ENCODE measurements around the gene ABLIM3.
"Not testable (repeated sequence)": the region's sequence is repeated elsewhere in the genome, so short reads cannot be mapped to it uniquely, and the experiment has no call there.

ABLIM3 gene

DNA sequence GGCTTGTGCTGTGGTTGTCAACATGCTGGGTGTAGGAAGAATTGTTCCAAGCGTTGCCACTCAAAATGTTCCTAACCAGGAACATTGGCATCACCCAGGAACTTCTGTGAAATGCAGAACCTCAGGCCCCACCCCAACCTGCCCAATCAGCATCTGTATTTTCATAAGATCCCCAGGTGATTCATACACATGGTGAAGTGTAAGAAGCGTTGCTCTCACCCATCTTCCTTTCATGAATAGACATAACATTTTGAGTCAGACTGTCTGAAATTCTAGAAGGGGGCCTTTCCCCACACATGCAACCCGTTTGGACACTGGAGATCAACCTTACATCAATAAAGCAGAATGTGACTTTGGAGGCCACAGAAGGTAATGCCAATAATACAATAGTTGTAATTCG, 121.0 kb downstream of the ABLIM3 start:
- no peak for DNase-seq

DNA sequence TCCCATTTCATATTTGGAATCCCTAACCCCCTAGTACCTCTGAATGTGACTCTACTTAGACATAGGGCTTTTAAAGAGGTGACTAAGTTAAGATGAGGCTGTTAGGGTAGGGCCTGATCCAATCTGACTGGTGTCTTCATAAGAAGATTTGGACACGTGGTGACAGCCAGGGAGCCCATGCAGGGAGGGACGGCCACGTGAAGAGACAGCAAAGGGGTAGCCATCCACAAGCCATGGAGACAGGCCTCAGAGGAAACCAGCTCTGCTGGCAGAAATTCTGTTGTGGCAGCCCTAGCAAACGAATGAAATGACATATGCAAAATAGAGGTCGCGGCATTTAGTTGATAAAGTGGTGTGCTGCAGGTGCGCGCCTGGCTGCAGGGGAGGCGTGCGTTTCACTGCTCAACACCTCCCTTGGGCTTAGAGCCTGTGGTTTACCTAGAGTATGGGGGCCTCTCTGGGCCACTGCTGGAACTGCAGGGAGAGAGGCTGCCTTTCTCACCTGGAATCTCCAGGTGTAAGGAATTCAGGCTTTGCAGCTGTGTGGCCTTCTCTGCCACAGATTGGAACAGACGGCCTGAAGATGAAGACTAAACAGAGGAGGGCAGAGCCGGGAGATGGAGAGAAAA, 123.3 kb downstream of the ABLIM3 start:
- DNase-seq = peak; percentile 35 to 49

DNA sequence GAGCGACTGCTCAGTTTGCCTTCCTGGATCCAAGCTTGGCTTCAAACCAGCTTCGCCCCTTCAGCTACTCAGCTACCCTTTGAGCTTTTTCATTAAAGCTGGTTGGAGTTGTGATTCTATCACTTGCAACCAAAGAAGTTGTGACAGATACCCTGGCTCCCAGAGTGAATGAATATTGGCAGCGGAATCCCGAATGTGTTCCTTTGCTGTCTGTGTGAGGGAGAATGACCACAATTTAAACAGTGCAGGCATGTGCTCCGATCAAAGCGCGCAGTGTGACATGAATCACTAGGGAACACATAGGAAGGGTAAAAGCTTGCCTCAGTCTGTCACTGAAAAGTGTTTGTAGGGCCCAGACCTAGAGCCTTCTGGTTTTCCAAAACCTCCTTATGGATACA, 123.8 kb downstream of the ABLIM3 start:
- no peak for DNase-seq

DNA sequence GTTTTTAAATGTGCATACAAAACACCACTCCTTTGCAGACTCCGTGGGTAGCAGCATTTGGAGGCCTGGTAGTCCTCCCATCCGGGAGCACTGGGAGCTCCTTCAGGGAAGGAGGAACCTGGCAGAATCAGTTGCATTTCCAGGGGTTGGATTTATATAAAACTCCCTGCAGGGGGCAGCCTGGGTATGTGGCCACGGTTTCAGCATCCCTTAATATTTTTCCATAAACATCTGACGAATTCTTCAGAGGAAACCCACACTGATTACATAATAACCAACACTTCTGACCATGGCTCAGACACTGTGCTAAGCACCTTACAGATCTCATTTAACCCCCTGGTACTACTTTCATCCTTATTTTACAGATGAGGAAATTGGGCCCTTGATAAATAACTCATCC, 124.3 kb downstream of the ABLIM3 start:
- no peak for DNase-seq

DNA sequence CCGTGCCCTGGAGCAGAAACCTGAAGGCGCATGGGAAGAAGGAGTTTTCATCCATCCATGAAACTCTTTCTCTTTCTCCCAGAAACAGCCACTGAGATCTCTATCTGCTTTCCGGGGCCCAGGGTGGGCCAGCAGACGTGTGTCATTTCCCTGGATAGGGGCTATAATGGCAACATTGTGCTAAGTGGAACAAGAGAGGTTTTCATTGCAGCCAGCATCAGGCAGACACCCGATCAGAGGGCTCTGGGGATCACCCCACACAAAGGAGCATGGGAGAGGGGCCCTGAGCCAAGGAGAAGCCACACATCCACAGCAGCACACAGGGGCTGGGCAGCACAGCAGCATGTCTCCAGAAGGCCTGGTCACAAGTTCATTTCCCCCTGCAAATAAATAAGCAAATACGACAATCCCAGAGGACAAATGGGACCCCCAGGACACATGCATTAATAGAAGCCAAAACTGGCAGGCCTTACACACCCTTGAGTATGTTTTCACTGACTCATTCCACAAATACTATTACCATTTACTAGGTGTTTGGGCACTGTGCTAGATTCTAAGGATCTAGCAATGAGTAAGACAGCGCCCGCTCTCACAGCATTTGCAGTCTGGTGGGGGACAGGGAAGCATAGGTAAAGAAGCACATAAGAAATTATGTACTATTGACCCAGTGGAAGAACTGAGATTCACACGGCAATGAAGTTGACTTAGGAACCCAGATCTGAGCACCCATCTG, 126.1 kb downstream of the ABLIM3 start:
- no peak for DNase-seq

DNA sequence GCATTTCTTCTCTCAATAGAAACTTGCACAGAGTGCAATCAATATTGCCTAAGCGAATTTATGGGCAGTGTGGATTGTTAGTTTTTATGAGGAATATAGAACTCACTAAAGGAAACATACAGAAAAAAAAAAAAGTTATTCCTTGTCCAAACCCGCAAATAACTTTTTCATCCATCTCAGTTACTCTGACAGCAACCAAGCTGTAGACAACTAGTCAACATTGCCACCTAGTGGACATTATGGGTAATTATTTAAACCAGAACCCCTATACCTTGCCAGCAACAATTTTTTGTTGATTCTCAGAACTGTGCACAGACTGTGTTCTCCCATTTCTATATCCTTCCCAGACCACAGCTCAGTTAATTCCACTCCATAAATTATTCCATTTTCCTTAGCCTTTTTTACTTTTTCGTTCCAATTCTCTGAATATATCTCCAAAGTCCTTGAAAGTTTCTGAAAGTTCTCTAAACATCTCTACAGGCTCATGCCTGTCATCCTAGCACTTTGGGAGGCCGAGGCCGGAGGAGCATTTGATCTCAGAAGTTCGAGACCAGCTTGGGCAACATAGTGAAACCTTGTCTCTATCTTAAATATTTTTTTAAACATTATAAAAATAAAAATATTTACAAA, 127.8 kb downstream of the ABLIM3 start:
- DNase-seq = no peak

DNA sequence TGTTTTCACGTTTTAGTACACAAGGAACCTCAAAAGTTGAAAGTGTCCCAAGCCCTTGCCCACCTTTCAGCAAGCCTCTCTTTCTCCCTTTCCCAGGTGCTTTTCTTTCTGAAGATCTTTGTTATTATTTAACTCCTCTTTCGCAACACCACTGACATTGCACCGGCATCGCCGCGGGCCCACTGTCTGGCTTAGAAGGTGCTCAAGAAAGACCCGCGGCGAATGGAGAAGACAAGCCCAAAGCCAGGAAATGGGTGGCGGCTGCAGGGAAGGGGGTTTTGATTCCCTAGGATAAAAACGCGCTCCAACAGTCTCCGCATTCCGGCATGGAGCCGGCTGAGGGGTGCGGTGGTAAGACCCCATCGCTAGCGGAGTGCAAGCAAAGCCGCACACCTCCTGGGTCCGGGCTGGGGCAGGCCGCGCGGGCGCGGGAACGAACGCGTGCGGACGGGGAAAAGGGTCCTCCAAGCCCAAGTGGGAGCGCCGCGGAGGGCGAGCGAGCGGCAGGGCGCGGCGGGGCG, 130.0 kb downstream of the ABLIM3 start:
- peak in 1 of 2 experiments; percentile 10 for DNase-seq

DNA sequence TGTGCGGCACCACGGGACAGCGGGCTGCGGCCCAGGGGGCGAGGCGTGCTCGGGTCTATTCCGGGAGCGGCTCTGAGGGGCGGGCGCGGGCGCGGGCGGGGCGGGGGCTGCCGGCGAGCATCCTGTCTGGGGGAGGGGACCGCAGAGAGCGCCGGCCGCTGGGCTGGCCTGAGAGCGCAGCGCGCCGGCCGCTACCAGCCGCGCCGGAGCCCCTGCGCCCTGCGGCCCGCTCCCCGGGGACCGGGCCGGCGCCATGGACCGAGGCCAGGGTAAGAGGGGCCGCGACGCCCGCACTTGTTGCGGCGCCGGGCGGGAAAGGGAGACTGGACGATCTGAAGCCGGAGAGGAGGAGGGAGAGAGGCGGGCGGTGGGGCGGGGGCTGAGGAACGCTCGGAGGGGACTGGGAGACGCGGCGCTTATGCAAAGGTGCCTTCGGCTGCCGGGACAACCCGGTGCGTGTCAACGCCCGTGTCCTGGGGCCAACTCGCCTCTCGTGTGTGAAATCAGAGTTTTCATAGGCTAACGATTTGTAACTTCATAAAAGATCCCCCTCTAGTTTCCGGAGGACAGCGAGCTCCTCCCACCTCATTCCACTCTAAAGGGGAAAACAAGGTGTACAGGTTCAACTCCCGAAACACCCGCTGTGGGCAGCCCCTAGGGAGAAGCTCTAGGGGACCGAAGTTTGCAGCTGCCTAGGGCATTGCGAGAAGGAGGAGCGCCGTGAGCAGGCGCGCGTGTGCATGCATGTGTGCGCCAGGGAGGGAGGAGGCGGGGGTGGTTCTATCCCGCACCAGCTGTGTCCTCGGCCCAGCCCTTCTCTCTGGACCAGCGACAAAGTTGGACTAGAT, 130.6 kb downstream of the ABLIM3 start, which contains the start of gene AFAP1L1:
Gene AFAP1L1 (plus strand): TSS at position 144 of the 848 bp plus-strand sequence. CDS start 110 bp downstream, at position 254.
- DNase-seq = peak; percentile 18 to 39

DNA sequence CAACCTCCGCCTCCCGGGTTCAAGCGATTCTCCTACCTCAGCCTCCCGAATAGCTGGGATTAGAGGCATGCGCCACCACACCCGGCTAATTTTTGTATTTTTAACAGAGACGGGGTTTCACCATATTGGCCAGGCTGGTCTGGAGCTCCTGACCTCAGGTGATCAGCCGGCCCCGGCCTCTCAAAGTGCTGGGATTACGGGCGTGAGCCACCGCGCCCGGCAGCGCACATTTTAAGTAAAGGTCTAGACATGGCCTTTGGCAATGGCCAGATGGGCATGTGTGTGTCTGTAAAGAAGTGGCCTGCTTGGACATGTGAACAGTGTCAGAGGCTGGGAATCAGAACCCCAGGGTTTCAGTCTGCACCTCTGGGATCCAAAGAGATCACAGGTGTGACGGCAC, 131.5 kb downstream of the ABLIM3 start:
- not testable (repeated sequence) for DNase-seq

DNA sequence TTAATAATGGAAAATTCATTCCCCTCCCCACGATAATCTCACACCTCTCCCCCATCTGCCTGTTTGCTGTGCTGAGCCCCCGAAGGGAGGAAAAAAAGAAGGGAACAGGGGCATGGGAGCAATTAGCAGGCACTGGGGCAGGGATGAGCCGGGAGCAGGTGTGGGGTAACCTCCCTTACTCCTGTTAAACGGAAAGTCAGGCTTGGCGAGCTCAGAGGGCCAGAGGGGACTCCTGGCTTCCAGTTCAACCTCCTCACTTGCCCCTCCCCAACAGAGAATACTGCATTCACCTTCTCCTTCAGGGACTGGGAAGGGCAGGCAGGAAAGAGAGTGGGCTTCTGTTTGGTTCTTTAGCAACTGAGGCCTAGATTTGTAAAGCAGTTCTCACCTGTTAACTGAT, 131.9 kb downstream of the ABLIM3 start:
- DNase-seq = no peak

DNA sequence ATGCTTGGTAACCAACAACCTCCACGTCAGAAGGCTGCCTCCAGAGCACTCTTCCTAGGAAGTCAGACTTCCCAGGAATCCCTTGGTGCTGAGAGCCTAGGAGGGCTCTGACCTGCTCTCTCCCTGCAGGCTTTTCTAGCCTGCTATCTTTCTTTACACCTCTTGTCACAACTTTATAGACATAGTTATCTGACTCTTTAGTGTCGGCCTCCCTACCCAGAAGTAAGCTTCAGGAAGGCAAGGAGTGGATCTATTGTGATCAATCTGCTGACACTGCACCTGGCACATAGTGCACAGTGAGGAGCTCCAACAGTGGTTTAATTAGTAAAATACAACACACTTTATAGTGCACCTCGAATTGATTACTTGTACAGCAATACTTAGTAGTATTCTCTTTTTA, 132.7 kb downstream of the ABLIM3 start:
- no peak for DNase-seq

DNA sequence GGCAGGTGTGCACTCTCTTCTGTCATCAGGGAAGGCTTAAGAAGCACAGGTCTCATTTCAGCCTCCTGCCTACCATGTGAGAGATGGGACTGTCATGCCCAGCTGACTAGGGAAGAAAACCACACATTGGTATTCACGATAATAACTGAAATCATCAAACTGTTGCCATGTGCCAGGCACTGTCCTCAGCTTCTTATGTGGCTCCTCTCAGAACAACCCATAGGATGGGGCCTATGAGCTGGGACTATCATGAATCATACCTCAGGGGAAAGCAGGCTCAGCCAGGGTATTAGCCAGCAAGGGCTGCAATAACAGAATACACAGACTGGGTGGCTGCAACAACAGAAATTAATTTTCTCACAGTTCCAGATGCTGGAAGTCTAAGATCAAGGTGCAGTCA, 133.6 kb downstream of the ABLIM3 start:
- no peak for DNase-seq

DNA sequence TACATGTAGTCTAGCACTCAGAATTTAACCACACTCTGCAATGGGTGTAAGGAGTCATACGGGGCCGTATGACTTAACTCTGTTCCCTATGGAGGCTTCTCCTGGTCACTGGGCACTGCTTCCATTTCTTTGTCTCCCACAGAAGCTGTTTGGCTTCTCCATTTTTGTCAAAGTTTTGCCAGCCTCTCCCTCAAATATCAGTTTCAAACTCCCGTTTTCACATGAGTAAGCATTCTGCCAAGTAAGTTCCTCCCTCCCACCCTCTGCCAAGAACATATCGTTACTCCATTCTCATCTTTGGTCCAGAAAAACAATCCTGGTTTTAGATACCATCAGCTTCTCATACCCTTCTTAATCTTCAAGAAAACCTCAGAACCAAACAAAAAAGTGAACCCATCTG, 136.5 kb downstream of the ABLIM3 start:
- no peak for DNase-seq

DNA sequence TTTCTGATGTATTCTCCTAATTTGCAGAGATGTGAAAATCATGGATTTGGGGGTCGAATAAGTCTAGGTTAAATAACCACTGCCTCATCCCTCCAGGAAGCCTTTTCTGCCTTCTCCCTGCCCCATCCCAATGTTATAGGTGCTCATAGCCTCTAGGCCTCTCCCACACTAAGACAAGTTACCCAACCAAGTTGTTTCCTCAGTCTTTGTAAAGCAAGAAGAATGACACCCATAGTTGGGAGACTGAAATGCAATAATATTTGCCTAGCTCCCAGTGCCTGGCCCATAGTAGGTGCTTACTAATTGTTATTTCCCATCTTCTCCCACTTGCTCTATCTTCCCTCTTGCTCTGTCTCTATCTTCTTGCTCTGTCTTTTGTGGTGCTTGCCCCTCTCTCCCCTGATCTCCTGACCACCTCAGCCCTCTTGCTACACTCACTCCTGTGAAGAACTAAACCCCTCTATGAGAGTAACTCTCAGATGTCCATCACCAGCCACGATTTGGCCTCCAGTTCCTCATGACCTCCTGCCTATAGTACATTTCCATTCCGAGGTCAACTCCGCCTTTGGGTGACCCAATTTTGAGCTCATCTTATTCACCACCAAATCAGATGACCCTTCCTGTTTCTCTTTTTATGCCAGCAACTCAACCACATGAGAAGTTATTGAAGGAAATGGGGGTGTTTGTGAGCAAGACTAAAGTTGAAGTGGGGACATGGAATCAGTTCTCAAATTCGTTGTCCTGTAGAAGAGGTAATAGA, 137.3 kb downstream of the ABLIM3 start:
- DNase-seq = no peak

DNA sequence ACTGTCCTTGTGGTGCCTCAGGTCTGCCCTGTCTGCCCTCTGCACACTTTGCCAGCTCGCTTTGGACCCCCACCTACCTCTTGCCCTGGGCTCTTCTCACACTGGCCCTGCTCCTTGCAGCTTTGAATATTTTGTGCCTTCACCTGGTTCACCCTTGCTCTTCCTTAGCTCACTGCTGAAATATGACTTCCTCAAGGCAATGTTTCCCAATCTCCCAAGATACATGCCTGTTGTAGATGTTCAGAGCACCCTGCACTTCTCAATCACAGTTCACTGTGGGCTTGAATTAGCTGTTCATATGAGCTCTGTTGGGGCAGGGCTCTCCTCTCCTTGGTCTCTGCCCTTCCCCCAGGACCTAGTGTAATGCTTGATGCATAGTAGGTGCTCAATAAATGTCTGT, 138.4 kb downstream of the ABLIM3 start:
- no peak for DNase-seq

DNA sequence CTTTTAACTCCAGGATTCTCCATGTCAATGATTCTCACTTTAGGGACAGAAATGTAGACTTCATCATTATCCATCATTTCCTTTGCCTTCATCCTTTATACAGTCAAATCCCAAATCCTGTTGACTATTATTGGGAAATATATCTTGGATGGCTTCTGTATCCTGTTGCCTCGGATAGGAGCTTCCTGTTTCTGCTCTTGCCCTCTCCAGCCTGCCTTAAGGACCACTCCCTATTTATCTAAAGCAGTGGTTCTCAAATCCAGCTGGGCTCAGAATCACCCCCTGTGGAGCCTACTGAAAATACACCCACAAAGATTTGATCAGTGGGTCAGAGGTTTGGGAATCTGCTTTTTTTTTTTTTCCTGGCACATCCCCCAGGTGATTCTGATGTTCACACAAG, 138.8 kb downstream of the ABLIM3 start:
- no peak for DNase-seq

DNA sequence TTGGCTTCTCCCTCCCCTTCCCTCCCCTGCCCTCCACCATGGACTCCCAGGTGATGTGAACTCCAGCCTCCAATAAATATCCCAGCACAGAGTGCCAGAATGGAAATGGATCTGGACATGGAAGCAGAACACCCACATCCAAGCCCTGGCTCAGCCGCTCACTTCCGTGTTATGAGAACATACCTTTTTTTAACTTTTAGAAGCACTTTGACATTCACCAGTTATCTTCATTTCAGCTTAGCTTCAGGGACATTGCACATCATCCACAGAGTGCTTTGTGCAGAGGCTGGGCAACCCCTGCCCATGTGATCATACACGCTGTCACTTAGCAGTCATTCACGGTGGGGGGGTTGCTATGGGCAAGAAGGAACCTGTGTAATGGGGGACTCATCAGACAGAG, 139.5 kb downstream of the ABLIM3 start:
- no peak for DNase-seq

DNA sequence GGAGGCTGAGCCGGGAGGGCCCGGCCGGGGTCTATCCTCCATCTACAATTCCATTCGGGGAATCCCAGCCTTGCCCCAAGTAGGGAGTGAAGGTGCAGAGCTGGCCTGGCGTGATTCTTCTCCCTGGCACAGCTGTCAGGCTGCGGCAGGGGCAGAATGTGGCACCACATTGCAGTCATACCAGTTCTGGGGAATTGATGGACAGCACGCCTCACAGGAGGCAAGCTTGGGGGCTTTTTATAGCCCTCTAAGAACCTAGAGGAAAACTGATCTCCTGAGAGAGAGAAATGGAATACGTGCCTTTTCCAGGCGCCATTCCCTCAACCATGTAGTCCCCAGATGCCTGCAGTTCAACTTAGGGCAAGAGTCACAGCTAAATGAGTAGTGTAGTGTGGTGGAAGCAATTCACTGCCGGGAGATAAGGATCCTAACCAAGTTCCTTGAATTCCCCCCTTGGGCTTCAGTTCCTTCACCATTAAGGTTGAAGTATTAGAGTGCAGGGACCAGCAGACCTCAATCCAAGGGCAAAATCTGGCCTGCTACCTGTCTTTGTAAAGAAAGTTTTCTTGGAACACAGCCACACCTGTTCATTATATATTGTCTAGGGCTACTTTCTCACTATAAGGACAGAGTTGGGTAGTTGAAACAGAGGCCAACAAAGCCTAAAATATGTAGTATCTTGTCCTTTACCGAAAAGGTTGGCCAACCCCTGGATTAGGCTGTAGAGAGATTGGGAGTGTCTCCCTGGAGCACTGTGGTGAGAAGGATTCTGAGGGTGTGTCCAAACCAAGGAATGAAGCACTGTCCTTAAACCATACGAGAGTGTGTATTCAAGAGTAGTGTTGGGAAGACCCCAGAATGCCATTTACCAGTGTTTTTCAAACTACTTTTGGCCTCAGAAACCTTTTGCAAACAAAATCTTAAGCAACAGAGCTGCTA, 141.0 kb downstream of the ABLIM3 start:
- DNase-seq = no peak

DNA sequence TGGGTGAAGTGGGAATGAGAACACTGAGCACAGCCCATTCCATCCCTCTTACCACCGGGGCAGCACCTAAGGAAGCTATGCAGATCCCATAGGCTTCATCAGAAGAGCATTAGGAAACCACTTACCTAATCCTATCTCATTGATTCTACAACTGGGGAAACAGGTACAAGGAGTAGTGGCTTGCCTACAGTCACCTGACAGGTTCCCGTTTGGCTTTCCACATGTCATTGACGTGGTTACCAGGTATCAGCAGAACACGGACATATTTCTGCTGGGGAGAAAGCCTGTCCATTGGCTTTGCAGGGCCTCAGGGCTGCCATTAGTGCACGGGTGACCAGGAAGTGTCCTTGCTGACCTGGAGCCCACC, 141.7 kb downstream of the ABLIM3 start:
- no peak for DNase-seq

DNA sequence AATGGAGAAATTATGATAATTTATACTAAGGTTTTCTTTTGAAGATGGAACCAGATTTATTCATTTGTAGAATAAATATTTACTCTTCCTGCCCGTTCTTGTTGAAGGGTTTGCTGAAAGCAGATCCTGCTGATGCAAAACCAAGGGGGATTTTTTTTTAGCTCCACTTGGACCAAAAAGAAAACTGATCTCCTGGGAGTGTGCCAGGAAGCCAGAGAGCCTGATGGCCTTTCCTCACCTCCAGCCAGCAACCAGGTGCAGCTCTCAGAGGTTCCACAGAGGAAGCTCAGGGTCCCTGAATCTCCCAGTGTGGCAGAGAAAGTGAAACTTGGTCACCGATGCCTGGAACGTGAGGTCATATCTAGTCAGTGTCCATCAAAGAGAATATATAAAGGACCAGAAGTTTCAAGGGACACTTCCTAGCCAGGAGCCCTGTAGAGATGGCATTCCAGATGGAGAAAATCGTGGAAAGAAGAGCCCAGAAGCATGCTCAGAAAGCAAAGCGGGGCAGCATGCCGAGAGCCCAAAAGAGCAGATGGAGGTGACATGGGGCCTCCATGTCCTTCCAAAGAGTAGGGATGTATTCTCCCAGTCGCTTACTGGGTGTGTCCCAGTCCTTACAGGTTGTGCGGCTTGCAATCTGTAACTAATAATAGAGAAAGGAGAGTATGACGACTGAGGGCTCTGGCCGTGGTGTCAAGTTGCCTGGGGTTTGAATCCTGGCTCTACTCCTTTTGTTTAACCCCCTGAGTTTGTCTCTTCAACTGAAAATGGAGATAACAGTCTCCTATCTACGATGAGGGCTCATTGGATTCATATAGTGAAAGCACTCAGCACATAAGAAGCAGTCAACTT, 142.6 kb downstream of the ABLIM3 start:
- DNase-seq = no peak
